AG09309 (cell line): ENCODE data around the gene TDG.
"Not testable (repeated sequence)": the region's sequence is repeated elsewhere in the genome, so short reads cannot be mapped to it uniquely, and the experiment has no call there.

ENCODE experiments used
- DNase-seq: peaks from one replicate; pipeline ENCODE4 v3.0.0-alpha.2; 2010; ENCODE audit warnings: low read depth
- H3K4me3 ChIP-seq: 2 replicates; pipeline ENCODE4 v1.5.1; 2011; ENCODE audit warnings: mild to moderate bottlenecking, low read depth, low read length, moderate library complexity; ENCODE audit not compliant: control insufficient read depth
- TF ChIP-seq, protein P1 (sequence below): IDR thresholded peaks from 2 replicates; pipeline ENCODE4 v1.5.1; 2011; ENCODE audit warnings: mild to moderate bottlenecking, low read depth, low read length, inconsistent platforms; ENCODE audit not compliant: insufficient read depth, control insufficient read depth; ENCODE audit errors: missing control alignments

The TDG gene

GRCh38 chr12:104026841-104027599 lies 61.3 kb downstream of the TDG start:
- H3K4me3 ChIP-seq = no peak overlapping the region
- DNase-seq = no peak
- TF ChIP-seq, protein P1, sequence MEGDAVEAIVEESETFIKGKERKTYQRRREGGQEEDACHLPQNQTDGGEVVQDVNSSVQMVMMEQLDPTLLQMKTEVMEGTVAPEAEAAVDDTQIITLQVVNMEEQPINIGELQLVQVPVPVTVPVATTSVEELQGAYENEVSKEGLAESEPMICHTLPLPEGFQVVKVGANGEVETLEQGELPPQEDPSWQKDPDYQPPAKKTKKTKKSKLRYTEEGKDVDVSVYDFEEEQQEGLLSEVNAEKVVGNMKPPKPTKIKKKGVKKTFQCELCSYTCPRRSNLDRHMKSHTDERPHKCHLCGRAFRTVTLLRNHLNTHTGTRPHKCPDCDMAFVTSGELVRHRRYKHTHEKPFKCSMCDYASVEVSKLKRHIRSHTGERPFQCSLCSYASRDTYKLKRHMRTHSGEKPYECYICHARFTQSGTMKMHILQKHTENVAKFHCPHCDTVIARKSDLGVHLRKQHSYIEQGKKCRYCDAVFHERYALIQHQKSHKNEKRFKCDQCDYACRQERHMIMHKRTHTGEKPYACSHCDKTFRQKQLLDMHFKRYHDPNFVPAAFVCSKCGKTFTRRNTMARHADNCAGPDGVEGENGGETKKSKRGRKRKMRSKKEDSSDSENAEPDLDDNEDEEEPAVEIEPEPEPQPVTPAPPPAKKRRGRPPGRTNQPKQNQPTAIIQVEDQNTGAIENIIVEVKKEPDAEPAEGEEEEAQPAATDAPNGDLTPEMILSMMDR = no peak

- H3K4me3 ChIP-seq = not testable (repeated sequence)
Measured at GRCh38 chr12:104030596-104030995, 64.9 kb downstream of the TDG start.

DNA sequence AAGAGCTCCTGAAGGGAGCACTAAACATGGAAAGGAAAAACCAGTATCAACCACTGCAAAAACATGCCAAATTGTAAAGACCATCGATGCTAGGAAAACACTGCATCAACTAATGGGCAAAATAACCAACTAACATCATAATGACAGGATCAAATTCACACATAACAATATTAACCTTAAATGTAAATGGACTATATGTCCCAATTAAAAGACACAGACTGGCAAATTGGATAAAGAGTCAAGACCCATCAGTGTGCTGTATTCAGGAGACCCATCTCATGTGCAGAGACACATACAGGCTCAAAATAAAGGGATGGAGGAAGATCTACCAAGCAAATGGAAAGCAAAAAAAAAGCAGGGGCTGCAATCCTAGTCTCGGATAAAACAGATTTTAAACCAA lies 70.5 kb downstream of the TDG start:
- not testable (repeated sequence) for H3K4me3 ChIP-seq, DNase-seq

More at GRCh38 chr12:104030596-104030995, 64.9 kb downstream of the TDG start:
- DNase-seq = not testable (repeated sequence)
